Measurements from ENCODE around the gene TRIM49. TPM values are rescaled to one million over a fixed set of nuclear protein-coding genes. Genes with fewer than 3 reads are reported as not detected.
"Not testable (repeated sequence)": the region's sequence is repeated elsewhere in the genome, so short reads cannot be mapped to it uniquely, and the experiment has no call there.

The TRIM49 gene
- total RNA-seq, 1 experiment from 2014 or later, result not detected

- not testable (repeated sequence) for H3K27ac Mint-ChIP-seq
These were observed 20.8 kb downstream of the TRIM49 start for GRCh38 chr11:89787506-89788063.

GRCh38 chr11:89785726-89786125 lies 22.6 kb downstream of the TRIM49 start:
- not testable (repeated sequence) for H2BK15ac ChIP-seq (ENCODE audit: low read depth, low read length)
- WGBS (ENCODE audit: extremely low coverage, insufficient read length, low lambda C conversion rate), result no CpG with 5 or more reads among the region's 27 CpGs

More at GRCh38 chr11:89787506-89788063, 20.8 kb downstream of the TRIM49 start:
- not testable (repeated sequence) for H3K9me3 Mint-ChIP-seq; H3K4me3 Mint-ChIP-seq; H2BK120ac ChIP-seq (ENCODE audit: low read depth, low read length, poor library complexity, severe bottlenecking); H3K27me3 Mint-ChIP-seq (ENCODE audit: low read depth); H3K18ac ChIP-seq (ENCODE audit: insufficient read length, low read depth, low read length); H2BK12ac ChIP-seq (ENCODE audit: insufficient read length, low read depth, low read length); H3K4me1 Mint-ChIP-seq; H4K91ac ChIP-seq (ENCODE audit: insufficient read length, low read depth, low read length); H4K8ac ChIP-seq (replicated peaks; ENCODE audit: insufficient read length, low read depth, low read length); H2AFZ ChIP-seq (ENCODE audit: low read length); H3K4me2 ChIP-seq (ENCODE audit: insufficient read depth, insufficient read length, low read length); DNase-seq; H2AK5ac ChIP-seq (ENCODE audit: insufficient read length, low read length); H3K23me2 ChIP-seq (ENCODE audit: insufficient read length, low read depth, low read length, poor library complexity, severe bottlenecking); H3K14ac ChIP-seq (ENCODE audit: insufficient read depth, low read length); H2BK5ac ChIP-seq (ENCODE audit: insufficient read length, low read length); H2BK15ac ChIP-seq (ENCODE audit: low read depth, low read length); H3K27me3 ChIP-seq (ENCODE audit: insufficient read depth, low read length); H3T11ph ChIP-seq (ENCODE audit: low read length); H2BK20ac ChIP-seq (ENCODE audit: low read depth, low read length, poor library complexity, severe bottlenecking); H3K4ac ChIP-seq (ENCODE audit: low read depth, low read length); H4K5ac ChIP-seq (ENCODE audit: insufficient read length, low read depth, low read length); H3K79me2 ChIP-seq (ENCODE audit: insufficient read depth, low read length); H3K36me3 Mint-ChIP-seq (ENCODE audit: insufficient read depth in 1 of 3, low read depth in 3 of 3); H3K79me1 ChIP-seq (ENCODE audit: insufficient read depth, low read depth, low read length, poor library complexity, severe bottlenecking); H3K9ac ChIP-seq (ENCODE audit: extremely low read depth, insufficient read length, low read length); H3K9me3 ChIP-seq (ENCODE audit: control insufficient read depth, low read depth, low read length); H3K4me1 ChIP-seq (ENCODE audit: insufficient read depth, low read length); H3K23ac ChIP-seq (ENCODE audit: insufficient read length, low read depth, low read length); H3K27ac ChIP-seq (ENCODE audit: insufficient read length, low read depth, low read length); H3K56ac ChIP-seq (ENCODE audit: insufficient read length, low read depth, low read length); H4K20me1 ChIP-seq (ENCODE audit: control insufficient read depth, insufficient read depth, insufficient read length)
- no CpG with 5 or more reads among the region's 39 CpGs for WGBS (ENCODE audit: extremely low coverage, insufficient read length, low lambda C conversion rate)

More at GRCh38 chr11:89785726-89786125, 22.6 kb downstream of the TRIM49 start:
- not testable (repeated sequence) for H3K9ac ChIP-seq (ENCODE audit: extremely low read depth, insufficient read length, low read length); H3K23me2 ChIP-seq (ENCODE audit: insufficient read length, low read depth, low read length, poor library complexity, severe bottlenecking); H3K27me3 ChIP-seq (ENCODE audit: insufficient read depth, low read length); H3K4me1 ChIP-seq (ENCODE audit: insufficient read depth, low read length); H3K79me2 ChIP-seq (ENCODE audit: insufficient read depth, low read length); H2BK120ac ChIP-seq (ENCODE audit: low read depth, low read length, poor library complexity, severe bottlenecking); H3K27me3 Mint-ChIP-seq (ENCODE audit: low read depth); H2BK20ac ChIP-seq (ENCODE audit: low read depth, low read length, poor library complexity, severe bottlenecking); H3K4ac ChIP-seq (ENCODE audit: low read depth, low read length); H3T11ph ChIP-seq (ENCODE audit: low read length); H3K36me3 Mint-ChIP-seq (ENCODE audit: insufficient read depth in 1 of 3, low read depth in 3 of 3); H3K23ac ChIP-seq (ENCODE audit: insufficient read length, low read depth, low read length); H3K4me2 ChIP-seq (ENCODE audit: insufficient read depth, insufficient read length, low read length); H4K8ac ChIP-seq (replicated peaks; ENCODE audit: insufficient read length, low read depth, low read length); DNase-seq; H2AK5ac ChIP-seq (ENCODE audit: insufficient read length, low read length); H2BK5ac ChIP-seq (ENCODE audit: insufficient read length, low read length); H3K9me3 ChIP-seq (ENCODE audit: control insufficient read depth, low read depth, low read length); H3K79me1 ChIP-seq (ENCODE audit: insufficient read depth, low read depth, low read length, poor library complexity, severe bottlenecking); H3K14ac ChIP-seq (ENCODE audit: insufficient read depth, low read length); H2AFZ ChIP-seq (ENCODE audit: low read length); H4K91ac ChIP-seq (ENCODE audit: insufficient read length, low read depth, low read length); H3K56ac ChIP-seq (ENCODE audit: insufficient read length, low read depth, low read length); H3K9me3 Mint-ChIP-seq; H3K27ac Mint-ChIP-seq; H2BK12ac ChIP-seq (ENCODE audit: insufficient read length, low read depth, low read length); H3K4me3 Mint-ChIP-seq; H3K4me1 Mint-ChIP-seq; H4K20me1 ChIP-seq (ENCODE audit: control insufficient read depth, insufficient read depth, insufficient read length); H3K18ac ChIP-seq (ENCODE audit: insufficient read length, low read depth, low read length); H4K5ac ChIP-seq (ENCODE audit: insufficient read length, low read depth, low read length); H3K27ac ChIP-seq (ENCODE audit: insufficient read length, low read depth, low read length)
